GM23338 (cell line): ENCODE data around the gene EVL. TPM values are rescaled to one million over a fixed set of nuclear protein-coding genes. Genes with fewer than 3 reads are reported as not detected.

ENCODE experiments used
- ATAC-seq: fragments of 200-7000 bp; cut with Tn5 transposase; 3 replicates; pipeline ENCODE4 v1.9.1; 2020
- DNase-seq: peaks from one replicate; pipeline ENCODE4 v3.0.0-alpha.2; 2015; ENCODE audit warnings: low spot score
- H2AFZ ChIP-seq: fragments of 200-600 bp; sonication (generic); 2 replicates; pipeline ENCODE4 v1.8.0; 2016; ENCODE audit warnings: antibody characterized with exemption, mild to moderate bottlenecking, moderate library complexity
- H3F3A ChIP-seq: fragments of 200-600 bp; sonication (generic); replicated peaks from 2 replicates; pipeline ENCODE4 v1.8.0; 2017; ENCODE audit warnings: antibody characterized with exemption, mixed run types, low read depth
- H3K27ac ChIP-seq: fragments of 200-600 bp; sonication (generic); 2 replicates; pipeline ENCODE4 v1.6.1; 2016; ENCODE audit warnings: low read depth
- H3K27me3 ChIP-seq: fragments of 200-600 bp; sonication (generic); 2 replicates; pipeline ENCODE4 v1.8.0; 2016; ENCODE audit warnings: mild to moderate bottlenecking, mixed run types, moderate library complexity; ENCODE audit not compliant: insufficient read depth
- H3K36me3 ChIP-seq: fragments of 200-600 bp; sonication (generic); 2 replicates; pipeline ENCODE4 v1.8.0; 2016; ENCODE audit warnings: mild to moderate bottlenecking; ENCODE audit not compliant: insufficient read depth
- H3K4me1 ChIP-seq: fragments of 200-600 bp; sonication (generic); 2 replicates; pipeline ENCODE4 v1.8.0; 2016; ENCODE audit warnings: mild to moderate bottlenecking, moderate library complexity; ENCODE audit not compliant: insufficient read depth
- H3K4me2 ChIP-seq: fragments of 200-600 bp; sonication (generic); 2 replicates; pipeline ENCODE4 v1.7.1; 2017; ENCODE audit warnings: mixed run types
- H3K4me3 ChIP-seq: fragments of 200-600 bp; sonication (generic); 2 replicates; pipeline ENCODE4 v1.6.1; 2016; ENCODE audit warnings: mixed run types
- H3K79me2 ChIP-seq: fragments of 200-600 bp; sonication (generic); replicated peaks from 2 replicates; pipeline ENCODE4 v1.8.0; 2017; ENCODE audit warnings: mild to moderate bottlenecking; ENCODE audit not compliant: insufficient read depth
- H3K9me2 ChIP-seq: fragments of 200-600 bp; sonication (generic); 2 replicates; pipeline ENCODE4 v1.8.0; 2017; ENCODE audit not compliant: insufficient read depth
- H4K20me1 ChIP-seq: fragments of 200-600 bp; sonication (generic); replicated peaks from 2 replicates; pipeline ENCODE4 v1.8.0; 2017; ENCODE audit warnings: mild to moderate bottlenecking; ENCODE audit not compliant: insufficient read depth
- H3K27ac Mint-ChIP-seq: 2 replicates; pipeline ENCODE4 v1.8.0; 2020; ENCODE audit warnings: inconsistent platforms, mild to moderate bottlenecking, moderate library complexity, mixed read lengths
- H3K27me3 Mint-ChIP-seq: 3 replicates; pipeline ENCODE4 v1.8.0; 2022; ENCODE audit warnings: low read depth, mild to moderate bottlenecking, moderate library complexity, mixed read lengths, inconsistent platforms; ENCODE audit not compliant: insufficient read depth, poor library complexity
- H3K36me3 Mint-ChIP-seq: 3 replicates; pipeline ENCODE4 v1.8.0; 2021; ENCODE audit warnings: low read depth, mild to moderate bottlenecking, inconsistent platforms, moderate library complexity, mixed read lengths
- H3K4me1 Mint-ChIP-seq: 3 replicates; pipeline ENCODE4 v1.8.0; 2020; ENCODE audit warnings: mild to moderate bottlenecking, inconsistent platforms, mixed read lengths
- H3K4me3 Mint-ChIP-seq: 3 replicates; pipeline ENCODE4 v1.8.0; 2021; ENCODE audit warnings: moderate library complexity, mild to moderate bottlenecking, inconsistent platforms, mixed read lengths
- H3K9me3 Mint-ChIP-seq: 3 replicates; pipeline ENCODE4 v1.8.0; 2020; ENCODE audit warnings: moderate library complexity, mild to moderate bottlenecking, inconsistent platforms, mixed read lengths
- CREB1 ChIP-seq: fragments of 250-450 bp; sonication (Bioruptor Pico); IDR thresholded peaks from 2 replicates; pipeline ENCODE4 v1.5.0; 2020; ENCODE audit warnings: low read depth, mild to moderate bottlenecking, moderate library complexity
- CTCF ChIP-seq, 2 experiments: fragments of 200-600 bp in 1 of 2; sonication (generic) in 1 of 2; conservative IDR thresholded peaks; 2 replicates each; pipeline versions ENCODE4 v1.5.1 to v1.6.1; 2016 to 2017; ENCODE audit warnings: antibody characterized with exemption in 2 of 2, low read depth in 2 of 2, mild to moderate bottlenecking in 2 of 2, moderate library complexity in 1 of 2
- ETS1 ChIP-seq: IDR thresholded peaks from 2 replicates; pipeline ENCODE4 v1.6.1; 2016; ENCODE audit warnings: antibody characterized with exemption
- POLR2AphosphoS5 ChIP-seq: IDR thresholded peaks from 2 replicates; pipeline ENCODE4 v1.6.1; 2016; ENCODE audit warnings: antibody characterized with exemption, low read depth
- REST ChIP-seq: IDR thresholded peaks from one replicate; pipeline ENCODE4 v1.6.1; 2018; ENCODE audit warnings: antibody characterized with exemption; ENCODE audit not compliant: unreplicated experiment
- ZNF114 ChIP-seq: fragments of 250-450 bp; sonication (Bioruptor Pico); IDR thresholded peaks from 2 replicates; pipeline ENCODE4 v1.5.0; 2020; ENCODE audit warnings: mild to moderate bottlenecking, moderate library complexity
- ZNF331 ChIP-seq: fragments of 250-450 bp; sonication (Bioruptor Pico); IDR thresholded peaks from 2 replicates; pipeline ENCODE4 v1.5.0; 2020; ENCODE audit warnings: low read depth, mild to moderate bottlenecking, moderate library complexity
- polyA plus RNA-seq: library from polyadenylated mRNA; unstranded; fragments of >200 nt; fragmentation: Nextera tagmentation; extraction: Ambion mirVana; gene quantifications from 2 replicates; pipeline ENCODE4 v1.2.1, GENCODE V29; 2016
- total RNA-seq: library from RNA; depleted of rRNA; stranded (reverse); fragments of >200 nt; shearing (Covaris generic); gene quantifications from 2 replicates; pipeline ENCODE4 v1.2.3, GENCODE V29; 2014

The EVL gene
- total and polyA plus RNA-seq, 2 experiments from 2014 or later = 28.2 to 50.5 TPM

DNA sequence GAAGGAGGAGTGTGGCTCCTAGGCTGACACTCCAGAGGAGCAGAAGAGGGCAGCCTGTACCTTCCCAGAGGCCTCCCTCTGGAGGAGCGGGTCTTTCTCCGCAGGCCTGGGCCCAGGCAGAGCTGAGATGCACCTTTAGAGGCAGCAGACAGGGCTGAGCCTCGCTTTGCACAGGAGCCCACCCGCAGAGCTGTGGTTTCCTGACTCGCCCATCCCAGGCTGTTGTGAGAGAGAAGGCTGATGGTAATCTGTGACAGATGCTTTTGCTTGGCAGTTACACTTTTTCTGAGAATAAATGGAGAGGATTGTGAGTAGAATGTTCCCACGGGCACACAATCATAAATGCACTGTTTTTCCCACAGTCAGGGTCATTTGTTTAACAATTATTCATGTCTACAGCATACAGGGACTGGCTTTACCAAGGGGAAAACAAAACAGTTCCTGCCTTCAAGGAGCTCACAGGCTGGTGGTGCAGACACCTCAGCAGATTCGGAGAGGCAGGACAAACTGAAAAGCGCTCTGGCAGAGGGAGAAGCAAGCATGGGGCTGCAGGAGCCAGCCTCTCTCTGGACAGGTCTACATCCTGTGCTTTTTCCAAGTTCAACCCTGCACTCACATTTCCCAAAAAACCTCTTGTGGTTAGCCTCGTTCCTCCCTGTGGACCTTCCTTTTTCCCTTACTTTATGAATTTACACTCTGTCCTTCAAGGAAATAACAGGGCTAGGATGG, 13.9 kb downstream of the EVL start (continued):
- no peak for TF ChIP-seq REST
- peak in 1 of 2 experiments; percentile 39; a peak in 2 of 4 replicates for TF ChIP-seq CTCF (conservative IDR thresholded peaks at IDR 0.05; ENCODE audit: low read depth in 2 of 2)

DNA sequence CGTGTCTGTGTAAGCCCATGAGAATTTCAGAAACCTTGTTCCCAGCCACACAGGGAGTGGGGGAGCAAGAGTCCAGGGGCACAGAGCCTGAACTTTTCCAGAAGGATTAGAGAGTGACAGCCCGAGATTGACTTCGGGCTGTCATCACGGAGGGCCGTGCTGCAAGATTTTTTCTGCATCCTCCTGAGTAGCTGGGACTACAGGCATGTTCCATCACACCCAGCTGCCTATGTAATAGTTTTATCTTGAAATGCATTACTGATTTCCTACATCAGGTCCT, 14.4 kb downstream of the EVL start:
- no peak for DNase-seq
- Histone ChIP-seq H3K4me2 (no peak overlapping the region), H3F3A (no peaks in the 10 kb centered on the region), H3K9me2 (no peaks in the 10 kb centered on the region), H3K4me3 (no peak overlapping the region), H3K4me1 (peaks cover 4% of the 10 kb centered on the region; the same call in 1 of the 2 replicates), H4K20me1 (peaks cover 2% of the 10 kb centered on the region), H3K27ac (no peak overlapping the region), H2AFZ (no peak overlapping the region), H3K27me3 (no peaks in the 10 kb centered on the region), H3K36me3 (no peaks in the 10 kb centered on the region), H3K79me2 (no peaks in the 10 kb centered on the region; the same call in 1 of the 2 replicates)
- Mint-ChIP-seq H3K27ac (no peak overlapping the region), H3K9me3 (no peaks in the 10 kb centered on the region; the same call in 2 of the 3 replicates), H3K4me1 (peaks cover 26% of the 10 kb centered on the region), H3K4me3 (no peak overlapping the region), H3K27me3 (peaks cover 16% of the 10 kb centered on the region), H3K36me3 (no peaks in the 10 kb centered on the region)
- no peak for ATAC-seq
- no peak for TF ChIP-seq REST
- no peak for TF ChIP-seq CREB1 (CRISPR knock-in tag)
- TF ChIP-seq CTCF (conservative IDR thresholded peaks at IDR 0.05; ENCODE audit: low read depth in 2 of 2) = no peak
- no peak for TF ChIP-seq ZNF331 (CRISPR knock-in tag)
- TF ChIP-seq ETS1 = no peak
- TF ChIP-seq POLR2AphosphoS5 = no peak
- no peak for TF ChIP-seq ZNF114 (CRISPR knock-in tag)
